Calu3 (cell line): ENCODE results near the gene ARL4D. TPM values are rescaled to one million over a fixed set of nuclear protein-coding genes. Genes with fewer than 3 reads are reported as not detected.

Experiments used
- BruUV-seq: library from RNA; stranded (reverse); fragments of 400-500 nt; replicated peaks from 2 replicates; lab custom pipeline; 2021; lab: Mats Ljungman, UMichigan
- CTCF ChIA-PET: fragments of 300-600 bp; sonication (Branson Sonifier 250); formaldehyde crosslinking; loops from one replicate; lab custom pipeline; 2022; ENCODE audit warnings: antibody characterized with exemption; lab: Charles Lee
- DNase-seq: peaks from one replicate; pipeline ENCODE4 v3.0.0; 2022
- H3K27ac Mint-ChIP-seq: one replicate; pipeline ENCODE4 v1.8.0; 2022; ENCODE audit warnings: mixed read lengths; ENCODE audit not compliant: unreplicated experiment
- H3K27me3 Mint-ChIP-seq: one replicate; pipeline ENCODE4 v1.8.0; 2022; ENCODE audit warnings: mixed read lengths; ENCODE audit not compliant: unreplicated experiment
- H3K36me3 Mint-ChIP-seq: one replicate; pipeline ENCODE4 v1.8.0; 2022; ENCODE audit warnings: mild to moderate bottlenecking, moderate library complexity, mixed read lengths; ENCODE audit not compliant: insufficient read depth, unreplicated experiment
- H3K4me1 Mint-ChIP-seq: one replicate; pipeline ENCODE4 v1.8.0; 2022; ENCODE audit warnings: mild to moderate bottlenecking, low read depth, mixed read lengths; ENCODE audit not compliant: unreplicated experiment
- H3K4me3 Mint-ChIP-seq: one replicate; pipeline ENCODE4 v1.8.0; 2022; ENCODE audit warnings: mild to moderate bottlenecking, low read depth, moderate library complexity, mixed read lengths; ENCODE audit not compliant: unreplicated experiment
- H3K9me3 Mint-ChIP-seq: one replicate; pipeline ENCODE4 v1.8.0; 2022; ENCODE audit warnings: low read depth, mixed read lengths; ENCODE audit not compliant: unreplicated experiment
- CTCF ChIP-seq: fragments of 200-600 bp; IDR thresholded peaks from one replicate; pipeline ENCODE4 v1.8.0; 2022; ENCODE audit warnings: antibody characterized with exemption; ENCODE audit not compliant: unreplicated experiment
- intact Hi-C: fragments of 100-400 bp; cut with micrococcal nuclease; formaldehyde crosslinking; loops from one replicate; pipeline ENCODE4 v1.10.0; 2022; ENCODE audit not compliant: unreplicated experiment
- total RNA-seq: library from RNA; stranded (reverse); gene quantifications from 2 replicates; pipeline ENCODE4 v1.2.3, GENCODE V29; 2022

The ARL4D gene
- total RNA-seq, 1 experiment from 2014 or later = 3.4 TPM

GRCh38 chr17:43384476-43384862 lies 14.3 kb upstream of the ARL4D start:
- no peak overlapping the region for H3K4me3 Mint-ChIP-seq
- TF ChIP-seq CTCF = no peak
- H3K27me3 Mint-ChIP-seq = no peaks in the 10 kb centered on the region
- intact Hi-C loops = no loop called here
- no TSS peak for BruUV-seq
- peaks cover 16% of the 10 kb centered on the region for H3K36me3 Mint-ChIP-seq
- H3K27ac Mint-ChIP-seq = no peak overlapping the region
- DNase-seq = no peak
- H3K9me3 Mint-ChIP-seq = peaks cover 5% of the 10 kb centered on the region
- CTCF ChIA-PET = no interaction called here
- peaks cover under 1% of the 10 kb centered on the region for H3K4me1 Mint-ChIP-seq

- intact Hi-C loops = no loop called here
- H3K4me1 Mint-ChIP-seq = peaks cover 8% of the 10 kb centered on the region
- TF ChIP-seq CTCF = no peak
- no peak for DNase-seq
- H3K27me3 Mint-ChIP-seq = no peaks in the 10 kb centered on the region
- CTCF ChIA-PET = interaction anchor here (0.7 kb wide), 1 partner anchor 99 kb away, joined by 5 read pairs; the partner anchor contains the start of gene DHX8
- H3K4me3 Mint-ChIP-seq = no peak overlapping the region
- peaks cover 5% of the 10 kb centered on the region for H3K9me3 Mint-ChIP-seq
- no peak overlapping the region for H3K27ac Mint-ChIP-seq
- BruUV-seq = no TSS peak
- H3K36me3 Mint-ChIP-seq = peaks cover 18% of the 10 kb centered on the region
These were observed 13.6 kb upstream of the ARL4D start for GRCh38 chr17:43385046-43385831.

GRCh38 chr17:43388359-43389045 lies 10.3 kb upstream of the ARL4D start:
- TSS peak; percentile 99 for BruUV-seq
- H3K4me3 Mint-ChIP-seq = peak overlapping the region; percentile 70
- peaks cover 18% of the 10 kb centered on the region for H3K36me3 Mint-ChIP-seq
- no peaks in the 10 kb centered on the region for H3K9me3 Mint-ChIP-seq
- DNase-seq = peak; percentile 97
- intact Hi-C loops = loop anchor here (1.0 to 2.0 kb wide), 2 partner anchors 20 to 28 kb away; no protein-coding TSS in a partner anchor
- peak overlapping the region; percentile 69 for H3K27ac Mint-ChIP-seq
- no peaks in the 10 kb centered on the region for H3K27me3 Mint-ChIP-seq
- CTCF ChIA-PET = interaction anchor here (0.5 to 2.1 kb wide), 14 partner anchors 10 to 489 kb away, joined by 3 to 34 read pairs (median 4); partner anchors contain the start of genes ARL4D and DHX8
- TF ChIP-seq CTCF = no peak
- H3K4me1 Mint-ChIP-seq = peaks cover 9% of the 10 kb centered on the region

GRCh38 chr17:43389046-43389947 lies 9.5 kb upstream of the ARL4D start:
- CTCF ChIA-PET = interaction anchor here (0.6 to 7.3 kb wide), 8 partner anchors 9 to 365 kb away, joined by 3 to 154 read pairs (median 12); partner anchors contain the start of genes ARL4D and DHX8
- intact Hi-C loops = loop anchor here (2.0 kb wide), 1 partner anchor 28 kb away; no protein-coding TSS in a partner anchor
- peaks cover 18% of the 10 kb centered on the region for H3K36me3 Mint-ChIP-seq
- H3K9me3 Mint-ChIP-seq = no peaks in the 10 kb centered on the region
- H3K27me3 Mint-ChIP-seq = no peaks in the 10 kb centered on the region
- peak; percentile 84 for DNase-seq
- peaks cover 9% of the 10 kb centered on the region for H3K4me1 Mint-ChIP-seq
- peak; percentile 92 for TF ChIP-seq CTCF
- H3K27ac Mint-ChIP-seq = peak overlapping the region; percentile 69
- peak overlapping the region; percentile 70 for H3K4me3 Mint-ChIP-seq
- no TSS peak for BruUV-seq
